ENCODE results near the gene RPUSD3.

DNA sequence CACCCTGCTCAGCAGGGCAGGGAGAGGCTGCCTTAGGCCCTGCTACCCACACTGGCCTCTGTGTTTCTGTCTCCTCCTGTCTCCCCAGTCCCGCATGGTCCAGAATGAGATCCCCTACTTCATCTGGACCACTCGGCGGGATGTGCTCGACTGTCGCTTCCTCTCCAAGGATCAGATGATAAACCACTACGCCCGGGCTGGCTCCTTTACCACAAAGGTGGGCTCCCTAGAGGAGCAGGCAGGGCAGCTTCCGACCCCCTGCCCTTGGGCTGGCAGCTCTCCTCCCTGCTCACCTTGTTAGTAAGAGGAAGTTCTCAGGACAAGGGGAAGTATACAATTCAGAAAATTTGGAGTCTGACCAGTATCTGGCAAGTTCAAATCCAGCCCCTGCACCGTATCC, 27.8 kb downstream of the RPUSD3 start:
- TF ChIP-seq, protein P1, sequence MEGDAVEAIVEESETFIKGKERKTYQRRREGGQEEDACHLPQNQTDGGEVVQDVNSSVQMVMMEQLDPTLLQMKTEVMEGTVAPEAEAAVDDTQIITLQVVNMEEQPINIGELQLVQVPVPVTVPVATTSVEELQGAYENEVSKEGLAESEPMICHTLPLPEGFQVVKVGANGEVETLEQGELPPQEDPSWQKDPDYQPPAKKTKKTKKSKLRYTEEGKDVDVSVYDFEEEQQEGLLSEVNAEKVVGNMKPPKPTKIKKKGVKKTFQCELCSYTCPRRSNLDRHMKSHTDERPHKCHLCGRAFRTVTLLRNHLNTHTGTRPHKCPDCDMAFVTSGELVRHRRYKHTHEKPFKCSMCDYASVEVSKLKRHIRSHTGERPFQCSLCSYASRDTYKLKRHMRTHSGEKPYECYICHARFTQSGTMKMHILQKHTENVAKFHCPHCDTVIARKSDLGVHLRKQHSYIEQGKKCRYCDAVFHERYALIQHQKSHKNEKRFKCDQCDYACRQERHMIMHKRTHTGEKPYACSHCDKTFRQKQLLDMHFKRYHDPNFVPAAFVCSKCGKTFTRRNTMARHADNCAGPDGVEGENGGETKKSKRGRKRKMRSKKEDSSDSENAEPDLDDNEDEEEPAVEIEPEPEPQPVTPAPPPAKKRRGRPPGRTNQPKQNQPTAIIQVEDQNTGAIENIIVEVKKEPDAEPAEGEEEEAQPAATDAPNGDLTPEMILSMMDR (IDR thresholded peaks at IDR 0.05; ENCODE audit: low read length): no peak
- no peak for TF ChIP-seq EZH2 (IDR thresholded peaks at IDR 0.05; ENCODE audit: borderline replicate concordance, low read length)
